ENCODE data around the gene TDRD6. TPM values are rescaled to one million over a fixed set of nuclear protein-coding genes. Genes with fewer than 3 reads are reported as not detected.

The TDRD6 gene
- not detected in 5 replicates for total RNA-seq (2022; extraction: Qiagen RNA extraction; ENCODE audit: low read depth)

GRCh38 chr6:46687619-46688097, at the start of gene TDRD6:
Gene TDRD6, plus strand, starts transcription at chr6:46687885. Its CDS starts 244 bp downstream, at chr6:46688129.

GRCh38 chr6:46652603-46653438, 34.9 kb upstream of the TDRD6 start, which contains the start of the genes CYP39A1 and SLC25A27:
Gene CYP39A1, minus strand, starts transcription at chr6:46652818. Its CDS starts 236 bp downstream, at chr6:46652582.
Gene SLC25A27, plus strand, starts transcription at chr6:46652975. Its CDS starts 218 bp downstream, at chr6:46653193.

GRCh38 chr6:46734867-46735719, 47.4 kb downstream of the TDRD6 start, which contains the start of gene PLA2G7:
Gene PLA2G7, minus strand, starts transcription at chr6:46735375. Its CDS starts 12,484 bp downstream, at chr6:46722891.

GRCh38 chr6:46746696-46747095, 59.0 kb downstream of the TDRD6 start, which contains the start of gene ANKRD66:
Gene ANKRD66, plus strand, starts transcription at chr6:46746933. Its CDS starts 5,016 bp downstream, at chr6:46751949.

Other genes with a start within 250 kb of the TDRD6 start
- not detected in 5 replicates for gene RCAN2, start 196.4 kb upstream of the TDRD6 start, total RNA-seq (2022; extraction: Qiagen RNA extraction; ENCODE audit: low read depth)
- 0.06 to 0.15 TPM (median 0.14 TPM) in 3 of 5 replicates, not detected in the others for gene CYP39A1, start 35.1 kb upstream of the TDRD6 start, total RNA-seq (2022; extraction: Qiagen RNA extraction; ENCODE audit: low read depth)
- gene SLC25A27, start 34.9 kb upstream of the TDRD6 start, total RNA-seq (2022; extraction: Qiagen RNA extraction; ENCODE audit: low read depth), result 0.27 to 0.70 TPM (median 0.46 TPM) in 5 replicates
- gene PLA2G7, start 47.5 kb downstream of the TDRD6 start, total RNA-seq (2022; extraction: Qiagen RNA extraction; ENCODE audit: low read depth), result 0.11 TPM in 1 of 5 replicates, not detected in the others
- gene ANKRD66, start 59.0 kb downstream of the TDRD6 start, total RNA-seq (2022; extraction: Qiagen RNA extraction; ENCODE audit: low read depth), result not detected in 5 replicates
- gene MEP1A, start 105.5 kb downstream of the TDRD6 start, total RNA-seq (2022; extraction: Qiagen RNA extraction; ENCODE audit: low read depth), result not detected in 5 replicates
- not detected in 5 replicates for gene ADGRF5, start 234.1 kb downstream of the TDRD6 start, total RNA-seq (2022; extraction: Qiagen RNA extraction; ENCODE audit: low read depth)

Measured in A549 treated with RU486 at 1 μM for 4 hours (cell line).